Measurements from ENCODE around the gene NRL.

DNA sequence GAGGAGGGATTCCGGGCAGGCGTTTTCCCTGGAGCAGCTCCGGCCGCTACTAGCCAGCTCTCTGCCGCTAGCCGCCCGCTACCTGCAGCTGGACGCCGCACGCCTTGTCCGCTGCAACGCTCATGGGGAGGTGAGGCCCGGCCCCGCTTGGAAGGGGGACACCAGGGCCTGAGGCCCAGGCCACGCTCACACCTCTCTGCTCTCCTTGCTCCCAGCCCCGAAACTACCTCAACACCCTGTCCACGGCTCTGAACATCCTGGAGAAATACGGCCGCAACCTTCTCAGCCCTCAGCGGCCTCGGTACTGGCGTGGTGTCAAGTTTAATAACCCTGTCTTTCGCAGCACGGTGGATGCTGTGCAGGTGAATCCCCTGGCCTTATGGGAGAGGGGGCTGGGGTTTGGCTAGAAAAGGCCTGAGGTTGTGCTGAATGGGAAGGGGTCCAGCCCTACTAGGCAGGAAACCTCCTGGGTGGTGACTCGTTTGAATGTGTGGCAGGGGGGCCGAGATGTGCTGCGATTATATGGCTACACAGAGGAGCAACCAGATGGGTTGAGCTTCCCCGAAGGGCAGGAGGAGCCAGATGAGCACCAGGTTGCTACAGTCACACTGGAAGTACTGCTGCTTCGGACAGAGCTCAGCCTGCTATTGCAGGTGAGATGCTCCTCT lies 33.1 kb upstream of the NRL start:
- TF ChIP-seq CTCF (IDR thresholded peaks at IDR 0.05), result no peak
- TF ChIP-seq ZNF317 (CRISPR knock-in tag; IDR thresholded peaks at IDR 0.05; ENCODE audit: borderline replicate concordance, low read depth), result no peak
- TF ChIP-seq USF1 (CRISPR knock-in tag; IDR thresholded peaks at IDR 0.05), result no peak
- no peak for TF ChIP-seq ZNF671 (CRISPR knock-in tag; IDR thresholded peaks at IDR 0.05)
- no peak for TF ChIP-seq MAX (CRISPR knock-in tag; IDR thresholded peaks at IDR 0.05)
- no peak for TF ChIP-seq ZNF512 (CRISPR knock-in tag; IDR thresholded peaks at IDR 0.05; ENCODE audit: borderline replicate concordance)
- no peak for TF ChIP-seq CBFB (CRISPR knock-in tag; IDR thresholded peaks at IDR 0.05; ENCODE audit: low read depth)
- TF ChIP-seq, protein P1, sequence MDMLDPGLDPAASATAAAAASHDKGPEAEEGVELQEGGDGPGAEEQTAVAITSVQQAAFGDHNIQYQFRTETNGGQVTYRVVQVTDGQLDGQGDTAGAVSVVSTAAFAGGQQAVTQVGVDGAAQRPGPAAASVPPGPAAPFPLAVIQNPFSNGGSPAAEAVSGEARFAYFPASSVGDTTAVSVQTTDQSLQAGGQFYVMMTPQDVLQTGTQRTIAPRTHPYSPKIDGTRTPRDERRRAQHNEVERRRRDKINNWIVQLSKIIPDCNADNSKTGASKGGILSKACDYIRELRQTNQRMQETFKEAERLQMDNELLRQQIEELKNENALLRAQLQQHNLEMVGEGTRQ (CRISPR knock-in tag; IDR thresholded peaks at IDR 0.05), result no peak
- no peak for TF ChIP-seq IRF2 (CRISPR knock-in tag; IDR thresholded peaks at IDR 0.05; ENCODE audit: borderline replicate concordance, low read depth)
- TF ChIP-seq, protein P2, sequence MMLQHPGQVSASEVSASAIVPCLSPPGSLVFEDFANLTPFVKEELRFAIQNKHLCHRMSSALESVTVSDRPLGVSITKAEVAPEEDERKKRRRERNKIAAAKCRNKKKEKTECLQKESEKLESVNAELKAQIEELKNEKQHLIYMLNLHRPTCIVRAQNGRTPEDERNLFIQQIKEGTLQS (CRISPR knock-in tag; conservative IDR thresholded peaks at IDR 0.05), result no peak
- no peak for TF ChIP-seq CREB1 (CRISPR knock-in tag; IDR thresholded peaks at IDR 0.05)
- TF ChIP-seq OVOL2 (CRISPR knock-in tag; IDR thresholded peaks at IDR 0.05; ENCODE audit: borderline replicate concordance), result no peak
- TF ChIP-seq TEAD1 (CRISPR knock-in tag; IDR thresholded peaks at IDR 0.05), result no peak; the same call in 1 of the 2 replicates
